Esophagus muscularis mucosa (tissue), 3 donors: ENCODE data around the gene VRK1.

ENCODE experiments used
- CTCF ChIP-seq, 3 experiments: fragments of 200-600 bp in 2 of 3; fragments of 450-650 bp in 1 of 3; sonication (generic) in 2 of 3; IDR thresholded peaks; one replicate each; pipeline ENCODE4 v1.5.1; 2017 to 2019; ENCODE audit warnings: antibody characterized with exemption in 3 of 3, mild to moderate bottlenecking in 2 of 3, moderate library complexity in 1 of 3
- POLR2A ChIP-seq: fragments of 450-650 bp; IDR thresholded peaks from one replicate; pipeline ENCODE4 v1.6.1; 2017; ENCODE audit warnings: antibody characterized with exemption, moderate library complexity, mild to moderate bottlenecking, low read depth

GRCh38 chr14:96893966-96894622, 96.9 kb downstream of the VRK1 start:
- TF ChIP-seq CTCF (IDR thresholded peaks at IDR 0.05) (no peak), POLR2A (no peak)
